ENCODE results near the gene KCTD14.
"Not testable (repeated sequence)": the region's sequence is repeated elsewhere in the genome, so short reads cannot be mapped to it uniquely, and the experiment has no call there.

The KCTD14 gene

GRCh38 chr11:78023426-78023825, 350 bp upstream of the KCTD14 start:
- DNase-seq (ENCODE audit: low read depth in 2 of 2) = no peak

- DNase-seq (ENCODE audit: low read depth in 2 of 2) = no peak
Observed at GRCh38 chr11:78021611-78022010, 1.5 kb downstream of the KCTD14 start.

- DNase-seq (ENCODE audit: low read depth in 2 of 2) = no peak
Observed at GRCh38 chr11:78020246-78020645, 2.8 kb downstream of the KCTD14 start.

- no peak for DNase-seq (ENCODE audit: low read depth in 2 of 2)
Observed at GRCh38 chr11:78019808-78020207, 3.3 kb downstream of the KCTD14 start.

- no peak for DNase-seq (ENCODE audit: low read depth in 2 of 2)
Observed at GRCh38 chr11:78015878-78016277, 7.2 kb downstream of the KCTD14 start.

GRCh38 chr11:78014937-78015520, 8.0 kb downstream of the KCTD14 start:
- not testable (repeated sequence) for DNase-seq (ENCODE audit: low read depth in 2 of 2)

GRCh38 chr11:78011301-78011700, 11.8 kb downstream of the KCTD14 start:
- no peak for DNase-seq (ENCODE audit: low read depth in 2 of 2)

GRCh38 chr11:78010755-78011154, 12.3 kb downstream of the KCTD14 start:
- DNase-seq (ENCODE audit: low read depth in 2 of 2) = no peak

- no peak for DNase-seq (ENCODE audit: low read depth in 2 of 2)
Observed at GRCh38 chr11:78010304-78010703, 12.8 kb downstream of the KCTD14 start.

GRCh38 chr11:78009062-78009461, 14.0 kb downstream of the KCTD14 start:
- no peak for DNase-seq (ENCODE audit: low read depth in 2 of 2)

- DNase-seq (ENCODE audit: low read depth in 2 of 2) = peak; percentile 2 to 6
Observed at GRCh38 chr11:78000193-78000592, 22.9 kb downstream of the KCTD14 start.

- DNase-seq (ENCODE audit: low read depth in 2 of 2) = no peak
Observed at GRCh38 chr11:77999446-78000030, 23.5 kb downstream of the KCTD14 start.

GRCh38 chr11:77994434-77995362, 28.4 kb downstream of the KCTD14 start, which contains the start of gene INTS4:
TSS of gene INTS4 (minus strand) at chr11:77994668. CDS start at chr11:77994643, 25 bp downstream.
- DNase-seq (ENCODE audit: low read depth in 2 of 2) = peak; percentile 96

- no peak for DNase-seq (ENCODE audit: low read depth in 2 of 2)
Observed at GRCh38 chr11:77993902-77994301, 29.2 kb downstream of the KCTD14 start.

GRCh38 chr11:77990981-77991380, 32.1 kb downstream of the KCTD14 start:
- DNase-seq (ENCODE audit: low read depth in 2 of 2) = no peak

GRCh38 chr11:77986456-77986855, 36.6 kb downstream of the KCTD14 start:
- not testable (repeated sequence) for DNase-seq (ENCODE audit: low read depth in 2 of 2)

GRCh38 chr11:77981346-77981947, 41.6 kb downstream of the KCTD14 start:
- no peak for DNase-seq (ENCODE audit: low read depth in 2 of 2)

GRCh38 chr11:77968337-77968736, 54.7 kb downstream of the KCTD14 start:
- DNase-seq (ENCODE audit: low read depth in 2 of 2) = no peak

- no peak for DNase-seq (ENCODE audit: low read depth in 2 of 2)
Observed at GRCh38 chr11:77967753-77968152, 55.3 kb downstream of the KCTD14 start.

- no peak for DNase-seq (ENCODE audit: low read depth in 2 of 2)
Observed at GRCh38 chr11:77967121-77967520, 56.0 kb downstream of the KCTD14 start.

- no peak for DNase-seq (ENCODE audit: low read depth in 2 of 2)
Observed at GRCh38 chr11:77966338-77966737, 56.7 kb downstream of the KCTD14 start.

All from stimulated activated CD8-positive, alpha-beta memory T cell treated with anti-CD3 and anti-CD28 coated beads, Interleukin-15, amount 100 ng/mL, for 48 hours (primary cell).